Ovary (tissue), 9 donors: ENCODE data around the gene QRICH2. TPM values are rescaled to one million over a fixed set of nuclear protein-coding genes. Genes with fewer than 3 reads are reported as not detected.
A peak's percentile ranks its signal among the peaks of the same experiment; 100 is the strongest.
"Not testable (repeated sequence)": the region's sequence is repeated elsewhere in the genome, so short reads cannot be mapped to it uniquely, and the experiment has no call there.

Source experiments
- DNase-seq, 5 donors: peaks; one replicate each; pipeline ENCODE4 v3.0.0-alpha.2; 2019 to 2020
- H3K27ac ChIP-seq, 2 donors: fragments of 200-600 bp; one replicate each; pipeline versions ENCODE4 v1.5.1 to v1.8.0; 2019 to 2022
- H3K27me3 ChIP-seq: fragments of 200-600 bp; one replicate; pipeline ENCODE4 v1.8.0; 2022
- H3K36me3 ChIP-seq: fragments of 200-600 bp; sonication (generic); one replicate; pipeline ENCODE4 v1.5.1; 2019
- H3K4me1 ChIP-seq: one replicate; pipeline ENCODE4 v1.8.1; 2013; ENCODE audit warnings: mild to moderate bottlenecking, moderate library complexity; ENCODE audit not compliant: insufficient read depth
- H3K4me3 ChIP-seq: fragments of 200-600 bp; sonication (generic); one replicate; pipeline ENCODE4 v1.5.1; 2017
- H3K9me3 ChIP-seq, 2 donors: fragments of 200-600 bp in 1 of 2; sonication (generic) in 1 of 2; one replicate each; pipeline versions ENCODE4 v1.5.1 to v1.8.1; 2013 to 2019; ENCODE audit warnings: mild to moderate bottlenecking in 1 of 2, moderate library complexity in 1 of 2
- EP300 ChIP-seq: sonication (generic); formaldehyde crosslinking; IDR thresholded peaks from one replicate; pipeline ENCODE4 v1.6.1; 2017; ENCODE audit warnings: antibody characterized with exemption
- POLR2A ChIP-seq: fragments of 450-650 bp; IDR thresholded peaks from one replicate; pipeline ENCODE4 v1.6.1; 2017; ENCODE audit warnings: antibody characterized with exemption, mild to moderate bottlenecking, moderate library complexity
- WGBS, 3 donors: extraction: QIAGEN DNeasy Blood & Tissue Kit in 1 of 3; methylation state at CpG; one replicate each; pipeline versions ENCODE4 v1.1.5 to v1.1.7; 2013 to 2017; 5-methylcytosine and 5-hydroxymethylcytosine counted together
- intact Hi-C, 4 donors: fragments of 100-400 bp; cut with DNase I; formaldehyde crosslinking; loops; one replicate each; pipeline versions ENCODE4 v1.11.0 to v1.15.1; 2022 to 2023
- polyA plus RNA-seq, 2 donors: library from polyadenylated mRNA; stranded (reverse); fragments of 200-250 nt in 1 of 2; fragments of 350-450 nt in 1 of 2; fragmentation: Illumina TruSeq in 1 of 2; extraction: RNeasy Lipid Tissue Mini Kit (QIAGEN cat#74804) in 1 of 2; gene quantifications; one replicate each; pipeline ENCODE4 v1.2.3, GENCODE V29; 2013 to 2014
- total RNA-seq, 7 donors: library from RNA; depleted of rRNA in 2 of 7; stranded (reverse); fragments of >200 nt in 2 of 7; fragmentation: NEBNext Ultra II Directional in 3 of 7; extraction: Animal tissue kit (Norgen Biotek cat#: 25700) in 3 of 7; gene quantifications; one replicate each; pipeline versions ENCODE4 v1.1.0 to v1.2.4, GENCODE V29; 2016 to 2023
- TF ChIP-seq, protein P1 (sequence below), 3 donors: fragments of 450-650 bp in 2 of 3; fragments of 200-600 bp in 1 of 3; IDR thresholded peaks; one replicate each; pipeline versions ENCODE4 v1.5.1 to v1.8.0; 2016 to 2022; ENCODE audit warnings: antibody characterized with exemption in 3 of 3, mild to moderate bottlenecking in 1 of 3
- donor health status: DM: no; HTN: no; CAD: no; lungs with moderate emphysema.
- donor health status: DM: no; HTN: no; CAD: no.
- donor health status: Bipolar disorder and iron deficiency.
- donor health status: DM: yes; HTN: yes; CAD: no.
- donor health status: DM: no; HTN: no; CAD: no.
- donor health status: DM: yes; HTN: yes; CAD: no.

QRICH2 gene
- total and polyA plus RNA-seq, 9 donors = 0.42 to 3.8 (median 1.5) TPM

GRCh38 chr17:76270127-76270592 is 37.9 kb downstream of the QRICH2 start:
- WGBS, 3 donors = 82 to 88% (median 85%) methylated on average over 20 to 26 of the region's 26 CpGs
- no peak overlapping the region for H3K4me3 ChIP-seq
- H3K36me3 ChIP-seq = no peaks in the 10 kb centered on the region
- intact Hi-C loops = loop anchor here in 3 of 4 donors (10.0 kb wide), 3 partner anchors 85 to 355 kb away; no protein-coding TSS in a partner anchor
- H3K27ac ChIP-seq = no peak overlapping the region
- no peak for DNase-seq
- H3K27me3 ChIP-seq = no peaks in the 10 kb centered on the region
- no peaks in the 10 kb centered on the region for H3K9me3 ChIP-seq
- H3K4me1 ChIP-seq = peaks cover 14% of the 10 kb centered on the region
- TF ChIP-seq EP300 = no peak
- no peak for TF ChIP-seq POLR2A
- TF ChIP-seq, protein P1, sequence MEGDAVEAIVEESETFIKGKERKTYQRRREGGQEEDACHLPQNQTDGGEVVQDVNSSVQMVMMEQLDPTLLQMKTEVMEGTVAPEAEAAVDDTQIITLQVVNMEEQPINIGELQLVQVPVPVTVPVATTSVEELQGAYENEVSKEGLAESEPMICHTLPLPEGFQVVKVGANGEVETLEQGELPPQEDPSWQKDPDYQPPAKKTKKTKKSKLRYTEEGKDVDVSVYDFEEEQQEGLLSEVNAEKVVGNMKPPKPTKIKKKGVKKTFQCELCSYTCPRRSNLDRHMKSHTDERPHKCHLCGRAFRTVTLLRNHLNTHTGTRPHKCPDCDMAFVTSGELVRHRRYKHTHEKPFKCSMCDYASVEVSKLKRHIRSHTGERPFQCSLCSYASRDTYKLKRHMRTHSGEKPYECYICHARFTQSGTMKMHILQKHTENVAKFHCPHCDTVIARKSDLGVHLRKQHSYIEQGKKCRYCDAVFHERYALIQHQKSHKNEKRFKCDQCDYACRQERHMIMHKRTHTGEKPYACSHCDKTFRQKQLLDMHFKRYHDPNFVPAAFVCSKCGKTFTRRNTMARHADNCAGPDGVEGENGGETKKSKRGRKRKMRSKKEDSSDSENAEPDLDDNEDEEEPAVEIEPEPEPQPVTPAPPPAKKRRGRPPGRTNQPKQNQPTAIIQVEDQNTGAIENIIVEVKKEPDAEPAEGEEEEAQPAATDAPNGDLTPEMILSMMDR (IDR thresholded peaks at IDR 0.05) = no peak

DNA sequence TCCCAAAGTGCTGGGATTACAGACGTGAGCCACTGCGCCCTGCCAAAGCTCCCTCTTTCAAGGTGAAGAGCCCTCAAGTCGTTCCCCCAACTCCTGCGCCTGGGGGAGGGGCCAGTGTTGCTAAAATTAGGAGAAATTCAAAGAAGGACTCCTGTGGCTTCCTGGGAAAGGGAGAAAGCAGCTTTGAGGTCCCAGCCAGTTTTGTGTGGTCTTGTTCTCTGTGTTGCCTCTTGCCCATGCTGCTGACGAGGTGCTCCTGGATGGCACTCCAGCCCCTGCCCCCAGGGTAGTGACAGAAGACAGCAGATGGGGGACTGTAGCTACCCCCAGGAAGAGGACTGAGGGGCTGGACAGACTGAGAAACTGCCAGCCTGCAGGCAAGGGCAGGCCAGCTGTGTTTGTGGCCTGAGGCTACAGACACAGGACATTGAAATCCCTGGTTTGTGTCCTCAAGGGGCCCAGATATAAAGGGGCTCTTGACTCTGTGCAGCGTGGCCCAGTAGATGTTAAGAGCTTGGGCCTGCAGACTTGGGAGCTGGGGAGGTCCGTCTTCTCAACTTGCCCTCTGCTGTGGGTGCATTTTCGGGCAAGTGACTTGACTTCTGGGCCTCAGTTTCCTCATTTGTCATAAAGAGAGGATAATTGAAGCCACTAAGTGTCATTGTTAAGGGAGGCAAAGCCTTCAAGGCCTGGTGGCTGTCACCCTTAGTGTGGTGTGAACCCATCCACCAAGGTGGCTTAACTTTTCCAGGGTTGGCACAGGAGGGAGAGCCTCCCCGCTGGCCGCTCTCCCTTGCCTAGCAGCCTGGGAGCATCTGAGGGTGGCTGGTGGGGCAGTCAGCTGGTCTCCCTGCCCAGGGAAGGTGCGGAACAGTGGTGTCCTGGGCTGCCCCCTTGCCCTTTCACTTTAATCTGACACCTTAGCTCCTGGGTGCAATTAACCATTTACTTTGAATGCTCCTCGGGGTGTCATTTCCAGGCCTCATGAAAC is 38.8 kb downstream of the QRICH2 start:
- no peak for TF ChIP-seq POLR2A
- TF ChIP-seq EP300 = no peak
- TF ChIP-seq, protein P1 (IDR thresholded peaks at IDR 0.05) = no peak
- intact Hi-C loops = no loop called here
- Histone ChIP-seq H3K27me3 (no peaks in the 10 kb centered on the region), H3K36me3 (no peaks in the 10 kb centered on the region), H3K4me1 (peaks cover 14% of the 10 kb centered on the region), H3K27ac (no peak overlapping the region), H3K9me3 (no peaks in the 10 kb centered on the region), H3K4me3 (no peak overlapping the region)
- DNase-seq = no peak
- WGBS, 3 donors = 78 to 83% (median 80%) methylated on average over 12 of the region's 12 CpGs

DNA sequence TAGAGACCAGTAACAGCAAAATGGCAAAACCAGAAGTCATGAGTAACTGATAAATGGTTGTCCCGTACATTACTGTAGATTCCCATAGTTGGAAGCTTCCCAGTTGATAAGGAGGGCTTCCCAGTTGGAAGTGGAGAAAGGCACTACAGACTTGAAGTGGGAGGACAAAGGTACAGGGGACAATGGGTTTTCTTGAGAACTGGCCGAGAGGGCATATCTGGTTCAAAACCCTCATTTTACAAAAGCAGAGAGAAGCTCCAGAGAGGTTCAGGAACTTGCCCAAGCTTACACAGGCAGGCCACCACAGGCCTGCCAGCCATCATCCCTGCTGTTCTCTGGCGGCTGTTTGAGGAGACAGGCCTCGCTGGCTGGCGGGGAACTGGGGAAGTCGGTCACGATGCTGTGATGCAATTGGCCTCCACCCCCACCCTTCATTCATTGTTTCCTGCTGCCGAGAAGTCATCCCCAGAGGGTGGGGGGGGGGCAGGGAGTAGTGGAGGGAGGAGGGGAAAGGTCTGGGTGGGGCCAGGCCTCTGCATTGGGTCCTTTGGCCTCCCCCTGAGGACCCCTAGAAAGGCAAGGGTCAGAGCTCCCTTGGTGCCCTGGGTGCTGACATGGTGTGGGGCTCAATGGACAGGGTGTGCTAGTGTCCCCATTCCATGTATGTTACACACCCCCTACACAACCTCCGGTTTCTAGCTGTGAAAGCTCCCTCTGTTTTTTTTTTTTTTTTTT is 39.9 kb downstream of the QRICH2 start:
- DNase-seq = peak in 1 of 5 donors; percentile 55

DNA sequence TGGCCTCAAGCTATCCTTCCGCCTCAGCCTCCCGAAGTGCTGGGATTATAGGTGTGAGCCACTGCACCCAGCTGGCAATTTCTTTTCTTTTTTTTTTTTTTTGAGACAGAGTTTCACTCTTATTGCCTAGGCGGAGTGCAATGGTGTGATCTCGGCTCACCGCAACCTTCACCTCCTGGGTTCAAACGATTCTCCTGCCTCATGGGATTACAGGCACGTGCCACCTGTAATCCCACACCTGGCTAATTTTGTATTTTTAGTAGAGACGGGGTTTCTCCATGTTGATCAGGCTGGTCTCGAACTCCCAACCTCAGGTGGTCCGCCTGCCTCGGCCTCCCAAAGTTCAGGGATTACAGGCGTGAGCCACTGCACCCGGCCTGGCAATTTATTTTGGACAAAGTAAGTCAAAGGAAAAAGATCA is 40.5 kb downstream of the QRICH2 start:
- H3K27me3 ChIP-seq, H3K36me3 ChIP-seq, H3K4me3 ChIP-seq, DNase-seq, H3K27ac ChIP-seq, H3K9me3 ChIP-seq, intact Hi-C loops: not testable (repeated sequence)
- WGBS, 3 donors = 87 to 92% (median 91%) methylated on average over 13 of the region's 13 CpGs
- H3K4me1 ChIP-seq = peaks cover 14% of the 10 kb centered on the region

More for the DNA sequence above, 39.9 kb downstream of the QRICH2 start:
- TF ChIP-seq, protein P1 (IDR thresholded peaks at IDR 0.05) = no peak
- TF ChIP-seq EP300 (no peak), POLR2A (no peak)
- intact Hi-C loops = no loop called here
- Histone ChIP-seq H3K4me1 (peaks cover 14% of the 10 kb centered on the region), H3K27ac (no peak overlapping the region), H3K27me3 (no peaks in the 10 kb centered on the region), H3K9me3 (no peaks in the 10 kb centered on the region), H3K36me3 (no peaks in the 10 kb centered on the region), H3K4me3 (no peak overlapping the region)
- 64 to 72% (median 66%) methylated on average over 9 of the region's 9 CpGs for WGBS, 3 donors
